GM21367 (cell line): Measurements from ENCODE around the gene CIT.
"Not testable (repeated sequence)": the region's sequence is repeated elsewhere in the genome, so short reads cannot be mapped to it uniquely, and the experiment has no call there.

Source experiments
- ATAC-seq: cut with Tn5 transposase; IDR thresholded peaks from one replicate; pipeline ENCODE4 v1.9.1; 2021; ENCODE audit not compliant: unreplicated experiment

Gene CIT

GRCh38 chr12:119746169-119746568, 131.0 kb downstream of the CIT start:
- no peak for ATAC-seq

DNA sequence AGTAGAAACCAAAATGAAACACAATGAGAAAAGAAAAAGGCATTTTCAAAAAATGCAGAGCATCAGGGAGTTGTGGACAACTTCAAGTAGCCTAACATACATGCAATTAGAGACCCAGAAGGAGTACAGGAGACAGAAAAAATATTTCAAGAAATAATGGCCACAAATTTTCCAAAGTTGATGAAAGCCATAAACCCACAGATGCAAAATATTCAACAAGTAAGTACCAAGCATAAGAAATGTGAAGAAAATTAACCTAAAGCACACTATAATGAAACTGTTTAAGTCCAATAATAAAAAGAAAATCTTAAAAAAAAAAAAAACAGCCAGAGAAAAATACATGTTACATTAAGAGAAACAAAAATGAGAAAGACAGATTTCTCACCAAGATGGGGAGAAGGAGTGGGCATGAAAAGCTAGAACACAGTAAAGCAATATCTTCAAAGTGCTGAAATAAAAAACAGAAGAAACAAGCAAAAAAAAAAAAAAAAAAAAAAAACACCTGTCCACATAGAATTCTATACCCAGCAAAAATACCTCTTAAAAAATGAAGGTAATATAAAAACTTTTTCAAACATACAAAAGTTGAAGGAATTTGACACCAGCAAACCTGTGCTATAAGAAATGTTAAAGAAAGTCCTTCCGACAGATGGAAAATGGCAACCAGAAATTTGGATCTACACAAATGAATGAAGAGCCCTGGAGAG, 132.1 kb downstream of the CIT start:
- no peak for ATAC-seq

DNA sequence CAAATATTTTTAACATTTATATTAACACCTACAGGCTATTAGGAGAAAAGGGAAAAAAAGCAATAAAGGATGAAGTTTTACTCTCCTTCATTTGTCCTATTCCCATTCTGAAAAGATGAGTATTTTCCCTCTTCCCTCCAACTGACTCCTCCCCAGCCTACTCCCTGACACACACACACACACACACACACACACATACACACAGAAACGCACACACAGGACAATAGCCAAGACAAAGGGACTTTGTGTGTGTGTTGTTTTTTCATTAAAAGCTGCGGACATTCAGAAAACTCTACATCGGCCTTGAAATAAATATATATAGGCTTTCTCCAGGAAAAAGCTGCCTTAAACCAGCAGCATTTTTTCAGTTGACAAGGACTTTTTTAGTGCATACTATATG, 134.4 kb downstream of the CIT start:
- no peak for ATAC-seq

- no peak for ATAC-seq
These were observed 136.3 kb downstream of the CIT start for GRCh38 chr12:119740830-119741229.

DNA sequence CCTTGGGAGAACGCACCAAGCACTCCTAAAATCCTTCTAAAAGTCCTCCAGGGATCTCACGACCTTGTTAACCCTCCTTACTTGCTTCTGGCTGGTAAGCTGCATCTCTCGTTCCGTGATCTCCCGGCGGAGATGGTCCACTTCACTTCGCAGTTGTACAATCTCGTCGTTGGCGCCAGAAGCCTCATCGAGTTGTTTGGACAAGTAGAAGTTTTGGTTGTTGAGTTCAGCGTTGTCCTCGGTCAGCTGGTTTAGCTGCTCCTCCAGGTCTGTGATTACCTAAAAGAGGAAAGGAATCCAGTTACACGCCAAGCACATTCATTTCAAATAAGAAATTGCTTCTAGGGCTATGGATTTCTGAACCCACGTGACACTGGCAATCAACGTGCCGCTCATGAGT, 142.0 kb downstream of the CIT start:
- no peak for ATAC-seq

DNA sequence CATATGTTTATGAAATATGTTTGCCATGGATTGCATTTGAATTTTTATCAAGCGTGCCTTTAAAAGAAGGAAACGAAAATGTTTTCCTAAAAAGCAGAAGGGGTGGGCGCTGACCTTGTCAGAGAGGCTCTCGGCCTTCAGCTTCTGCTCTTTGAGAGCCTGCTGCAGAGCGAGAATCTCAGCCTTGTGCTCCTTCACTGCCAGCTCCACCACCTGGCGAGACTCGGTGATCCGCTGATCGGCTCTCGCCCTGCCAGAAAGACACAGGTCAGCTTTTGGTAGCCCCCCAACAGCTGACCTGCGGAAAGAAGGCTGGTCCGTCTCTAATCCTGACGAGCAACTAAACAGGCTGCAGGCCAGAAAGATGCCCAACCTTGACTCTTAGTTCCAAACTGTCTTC, 146.7 kb downstream of the CIT start:
- ATAC-seq, result no peak

DNA sequence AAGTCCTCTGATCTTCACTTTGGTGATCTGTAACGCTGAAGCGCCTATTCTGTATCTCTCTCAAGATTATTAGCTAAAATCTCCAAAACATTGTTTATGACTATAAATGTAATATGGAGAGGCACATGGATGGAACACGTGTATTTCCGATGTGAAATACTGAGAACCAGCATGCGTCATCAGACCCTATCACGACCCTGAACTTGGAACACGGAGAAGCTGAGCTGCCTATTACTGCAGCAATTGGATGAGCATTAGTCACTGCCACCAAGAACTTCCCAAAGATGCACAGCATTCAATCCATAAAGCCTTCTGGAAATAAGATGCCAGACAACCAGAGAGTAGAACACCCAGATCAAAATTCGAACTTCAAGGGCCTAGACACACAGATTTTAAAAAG, 147.2 kb downstream of the CIT start:
- no peak for ATAC-seq

DNA sequence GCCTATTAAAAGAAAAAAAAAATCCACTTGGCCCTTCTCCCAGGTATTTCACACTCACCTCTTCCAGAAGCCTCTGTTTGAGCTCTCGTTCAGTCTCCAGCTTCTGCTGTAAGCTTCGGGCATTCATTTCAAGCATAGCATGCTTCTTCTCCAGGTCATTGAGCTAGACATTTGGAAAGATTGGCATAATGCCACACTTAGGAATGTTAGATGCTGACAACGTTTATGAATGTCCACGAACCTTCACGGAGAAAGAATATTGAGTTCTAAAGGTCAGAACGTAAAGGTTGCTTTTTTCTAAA, 148.7 kb downstream of the CIT start:
- ATAC-seq, result no peak

DNA sequence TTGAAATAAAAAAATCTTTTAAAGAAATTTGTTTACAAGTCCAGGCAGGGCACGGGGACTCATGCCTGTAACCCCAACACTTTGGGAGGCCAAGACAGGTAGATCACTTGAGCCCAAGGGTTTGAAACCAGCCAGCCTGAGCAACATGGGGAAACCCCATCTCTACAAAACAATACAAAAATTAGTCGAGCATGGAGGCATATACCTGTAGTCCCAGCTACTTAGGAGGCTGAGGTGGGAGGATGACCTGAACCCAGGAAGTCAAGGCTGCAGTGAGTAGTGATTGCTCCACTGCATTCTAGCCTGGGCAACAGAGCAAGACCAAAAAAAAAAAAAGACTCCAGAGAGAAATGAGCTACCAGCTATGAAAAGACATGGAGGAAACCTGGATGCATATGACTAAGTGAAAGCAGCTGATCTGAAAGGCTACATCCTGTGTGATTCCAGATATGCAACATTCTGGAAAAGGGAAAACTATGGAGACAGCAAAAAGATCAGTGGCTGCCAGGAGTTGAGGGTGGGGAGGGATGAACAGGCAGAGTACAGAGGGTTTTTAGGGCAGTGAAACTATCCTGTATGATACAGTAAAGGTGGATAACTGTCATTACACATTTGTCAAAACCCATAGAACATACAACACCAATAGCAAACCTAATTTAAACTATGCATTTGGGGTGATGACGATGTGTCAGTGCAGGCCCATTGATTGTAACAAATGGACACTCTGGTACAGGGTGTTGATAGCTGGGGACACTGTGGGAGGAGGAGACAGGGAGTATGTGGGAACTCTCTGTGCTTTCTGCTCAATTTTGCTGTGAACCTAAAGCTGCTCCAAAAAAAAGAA, 149.3 kb downstream of the CIT start:
- no peak for ATAC-seq

- no peak for ATAC-seq
These were observed 151.6 kb downstream of the CIT start for GRCh38 chr12:119725523-119725922.

DNA sequence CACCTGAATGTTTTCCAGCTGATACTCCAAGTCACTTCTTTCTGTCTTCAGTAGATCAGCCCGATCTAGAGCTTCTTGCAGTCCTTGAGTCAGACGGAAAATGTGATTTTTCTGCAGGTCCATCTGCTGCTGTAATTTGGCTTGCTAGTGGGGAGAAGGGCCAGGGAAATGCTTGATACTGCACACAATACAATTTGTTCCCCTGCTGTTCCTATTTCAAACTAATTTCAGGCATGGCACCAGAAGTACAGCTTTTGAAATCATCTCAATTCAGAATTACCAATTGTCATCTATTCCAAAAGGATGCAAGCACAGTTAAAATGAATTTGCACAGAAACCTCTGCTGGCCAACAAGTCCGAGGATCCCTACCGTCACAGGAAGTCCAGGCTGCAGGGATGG, 155.8 kb downstream of the CIT start:
- ATAC-seq, result no peak

GRCh38 chr12:119720349-119720748, 156.8 kb downstream of the CIT start:
- no peak for ATAC-seq

- ATAC-seq, result no peak
These were observed 159.0 kb downstream of the CIT start for GRCh38 chr12:119718141-119718540.

- no peak for ATAC-seq
These were observed 161.9 kb downstream of the CIT start for GRCh38 chr12:119715268-119715620.

GRCh38 chr12:119714614-119715267, 162.4 kb downstream of the CIT start:
- ATAC-seq, result no peak

- ATAC-seq, result no peak
These were observed 163.5 kb downstream of the CIT start for GRCh38 chr12:119713551-119714031.

DNA sequence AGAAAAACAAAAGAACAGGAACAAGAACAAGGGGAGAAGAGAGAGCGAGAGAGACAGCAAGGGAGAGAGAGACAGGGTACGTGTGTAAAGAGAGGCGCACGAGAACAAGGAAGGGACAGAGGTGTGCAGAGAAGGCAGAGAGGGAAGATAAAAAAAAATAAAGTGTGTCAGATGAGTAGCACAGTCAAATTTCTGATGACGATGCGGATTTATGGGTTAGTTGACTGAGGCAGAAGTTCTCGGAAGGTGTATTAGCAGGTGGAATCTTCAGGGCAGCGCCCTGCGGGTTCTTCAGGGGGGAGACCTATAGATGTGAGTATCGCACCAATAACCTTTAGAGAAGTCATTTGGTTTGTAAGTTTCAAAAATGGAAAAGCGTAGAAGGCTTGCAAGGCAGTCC, 164.4 kb downstream of the CIT start:
- ATAC-seq, result no peak

DNA sequence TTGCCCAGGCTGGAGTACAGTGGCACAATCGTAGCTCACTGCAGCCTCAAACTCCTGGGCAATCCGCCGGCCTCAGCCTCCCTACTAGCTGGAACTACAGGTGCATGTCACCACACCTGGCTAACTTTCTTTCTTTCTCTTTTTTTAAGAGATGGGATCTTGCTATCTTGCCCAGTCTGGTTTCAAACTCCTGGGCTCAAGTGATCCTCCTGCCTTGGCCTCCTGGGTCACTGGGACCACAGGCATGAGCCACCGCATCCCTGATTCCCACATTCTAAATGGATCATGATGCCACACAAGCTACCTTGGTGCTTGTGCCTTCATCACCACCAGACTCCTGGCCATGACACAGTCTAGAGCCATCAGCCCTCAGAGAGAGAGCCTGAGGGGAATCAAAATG, 165.4 kb downstream of the CIT start:
- ATAC-seq, result no peak

- ATAC-seq, result no peak
These were observed 166.1 kb downstream of the CIT start for GRCh38 chr12:119710965-119711551.

DNA sequence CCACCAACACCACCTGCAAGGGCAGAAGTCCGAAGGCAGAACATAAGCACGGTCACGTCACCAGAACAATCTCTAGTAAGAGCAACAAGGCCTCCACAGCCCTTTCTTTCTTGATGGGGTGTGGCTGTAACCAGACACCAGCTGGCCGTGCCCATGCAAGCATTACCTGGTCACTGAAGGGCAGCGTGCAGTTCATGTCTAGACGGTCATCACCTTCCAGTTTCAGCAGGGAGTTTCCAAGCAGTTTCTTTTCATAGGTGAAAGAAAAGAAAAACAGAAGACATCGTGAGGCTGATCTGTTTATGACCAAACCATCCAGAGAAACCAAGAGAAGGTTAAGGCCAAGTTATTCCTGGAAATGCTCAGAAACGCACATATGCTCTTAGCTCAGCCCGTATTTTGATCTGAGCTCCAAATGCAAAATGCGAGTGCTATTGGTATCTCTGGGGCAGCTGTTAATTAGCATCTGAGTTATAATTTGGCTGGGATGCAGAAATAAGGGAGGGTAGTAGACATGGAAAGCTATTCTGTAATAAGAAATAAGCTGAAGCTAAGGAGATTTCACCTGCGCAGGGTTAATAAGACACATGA, 166.7 kb downstream of the CIT start:
- ATAC-seq, result no peak

DNA sequence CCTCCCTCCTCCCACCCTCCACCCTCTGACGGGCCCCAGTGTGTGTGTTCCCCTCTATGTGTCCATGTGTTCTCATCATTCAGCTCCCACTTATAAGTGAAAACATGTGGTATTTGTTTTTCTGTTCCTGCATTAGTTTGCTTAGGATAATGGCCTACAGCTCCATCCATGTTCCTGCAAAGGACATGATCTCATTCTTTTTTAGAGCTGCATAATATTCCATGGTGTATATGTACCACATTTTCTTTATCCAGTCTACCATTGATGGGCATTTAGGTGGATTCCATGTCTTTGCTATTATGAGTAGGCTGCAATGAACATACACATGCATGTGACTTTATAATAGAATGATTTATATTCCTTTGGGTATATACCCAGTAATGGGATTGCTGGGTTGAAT, 170.7 kb downstream of the CIT start:
- ATAC-seq, result not testable (repeated sequence)
